Stimulated activated naive CD8-positive, alpha-beta T cell treated with anti-CD3 and anti-CD28 coated beads, Interleukin-15, Interleukin-2, amounts not matched to agents 100 ng/mL and 50 ng/mL, for 24 hours (primary cell): Measurements from ENCODE around the gene CUTA.

Experiments
- H3K27ac Mint-ChIP-seq: one replicate; pipeline ENCODE4 v1.8.0; 2021; ENCODE audit warnings: mild to moderate bottlenecking, mixed read lengths
- H3K27me3 Mint-ChIP-seq: one replicate; pipeline ENCODE4 v1.8.0; 2021; ENCODE audit warnings: mixed read lengths
- H3K36me3 Mint-ChIP-seq: one replicate; pipeline ENCODE4 v1.8.0; 2021; ENCODE audit warnings: low read depth, mixed read lengths
- H3K4me1 Mint-ChIP-seq: one replicate; pipeline ENCODE4 v1.8.0; 2021; ENCODE audit warnings: low read depth, mixed read lengths
- H3K4me3 Mint-ChIP-seq: one replicate; pipeline ENCODE4 v1.8.0; 2021; ENCODE audit warnings: mild to moderate bottlenecking, mixed read lengths
- H3K9me3 Mint-ChIP-seq: one replicate; pipeline ENCODE4 v1.8.0; 2021; ENCODE audit warnings: mixed read lengths

The CUTA gene

GRCh38 chr6:33419580-33420490 is 1.9 kb upstream of the CUTA start, which contains the start of gene SYNGAP1:
TSS of gene SYNGAP1 (plus strand) at chr6:33420065. CDS start at chr6:33420265, 200 bp downstream.
- H3K4me1 Mint-ChIP-seq, result peaks cover 66% of the 10 kb centered on the region
- H3K27me3 Mint-ChIP-seq, result no peaks in the 10 kb centered on the region
- H3K36me3 Mint-ChIP-seq, result peaks cover 22% of the 10 kb centered on the region
- H3K4me3 Mint-ChIP-seq, result peak within 1 kb of the TSS; percentile 96
- peak within 1 kb of the TSS; percentile 100 for H3K27ac Mint-ChIP-seq
- H3K9me3 Mint-ChIP-seq, result no peaks in the 10 kb centered on the region

GRCh38 chr6:33418690-33419291 is 884 bp upstream of the CUTA start:
- Mint-ChIP-seq H3K4me3 (peak overlapping the region; percentile 96), H3K27ac (peak overlapping the region; percentile 100), H3K9me3 (no peaks in the 10 kb centered on the region), H3K4me1 (peaks cover 64% of the 10 kb centered on the region), H3K36me3 (peaks cover 23% of the 10 kb centered on the region), H3K27me3 (no peaks in the 10 kb centered on the region)

GRCh38 chr6:33417128-33417902 is 592 bp downstream of the CUTA start:
- Mint-ChIP-seq H3K9me3 (no peaks in the 10 kb centered on the region), H3K4me3 (peak overlapping the region; percentile 96), H3K27ac (peak overlapping the region; percentile 100), H3K36me3 (peaks cover 33% of the 10 kb centered on the region), H3K4me1 (peaks cover 73% of the 10 kb centered on the region), H3K27me3 (no peaks in the 10 kb centered on the region)

GRCh38 chr6:33416386-33417127 is 1.4 kb downstream of the CUTA start:
- Mint-ChIP-seq H3K4me1 (peaks cover 77% of the 10 kb centered on the region), H3K36me3 (peaks cover 35% of the 10 kb centered on the region), H3K4me3 (peak overlapping the region; percentile 96), H3K27me3 (no peaks in the 10 kb centered on the region), H3K9me3 (no peaks in the 10 kb centered on the region), H3K27ac (peak overlapping the region; percentile 100)

GRCh38 chr6:33415831-33416230 is 2.1 kb downstream of the CUTA start:
- Mint-ChIP-seq H3K27me3 (no peaks in the 10 kb centered on the region), H3K36me3 (peaks cover 35% of the 10 kb centered on the region), H3K27ac (peak overlapping the region; percentile 69), H3K4me1 (peaks cover 74% of the 10 kb centered on the region), H3K9me3 (no peaks in the 10 kb centered on the region), H3K4me3 (peak overlapping the region; percentile 96)

GRCh38 chr6:33414592-33415271 is 3.2 kb downstream of the CUTA start:
- peaks cover 35% of the 10 kb centered on the region for H3K36me3 Mint-ChIP-seq
- no peaks in the 10 kb centered on the region for H3K27me3 Mint-ChIP-seq
- no peaks in the 10 kb centered on the region for H3K9me3 Mint-ChIP-seq
- H3K27ac Mint-ChIP-seq, result peak overlapping the region; percentile 10
- H3K4me1 Mint-ChIP-seq, result peaks cover 76% of the 10 kb centered on the region
- no peak overlapping the region for H3K4me3 Mint-ChIP-seq

- no peak overlapping the region for H3K27ac Mint-ChIP-seq
- peaks cover 45% of the 10 kb centered on the region for H3K36me3 Mint-ChIP-seq
- H3K4me3 Mint-ChIP-seq, result no peak overlapping the region
- no peaks in the 10 kb centered on the region for H3K9me3 Mint-ChIP-seq
- peaks cover 70% of the 10 kb centered on the region for H3K4me1 Mint-ChIP-seq
- no peaks in the 10 kb centered on the region for H3K27me3 Mint-ChIP-seq
These were observed 4.4 kb downstream of the CUTA start for GRCh38 chr6:33413241-33414120.

GRCh38 chr6:33412140-33413009 is 5.5 kb downstream of the CUTA start:
- Mint-ChIP-seq H3K4me1 (peaks cover 66% of the 10 kb centered on the region), H3K27me3 (no peaks in the 10 kb centered on the region), H3K4me3 (peak overlapping the region; percentile 51), H3K9me3 (no peaks in the 10 kb centered on the region), H3K36me3 (peaks cover 54% of the 10 kb centered on the region), H3K27ac (peak overlapping the region; percentile 81)

GRCh38 chr6:33411632-33412005 is 6.3 kb downstream of the CUTA start:
- Mint-ChIP-seq H3K4me3 (peak overlapping the region; percentile 83), H3K9me3 (no peaks in the 10 kb centered on the region), H3K27me3 (no peaks in the 10 kb centered on the region), H3K4me1 (peaks cover 58% of the 10 kb centered on the region), H3K27ac (peak overlapping the region; percentile 72), H3K36me3 (peaks cover 60% of the 10 kb centered on the region)

GRCh38 chr6:33410711-33411631 is 6.9 kb downstream of the CUTA start, which contains the start of gene PHF1:
TSS of gene PHF1 (plus strand) at chr6:33411014. CDS start at chr6:33412264, 1,250 bp downstream.
- Mint-ChIP-seq H3K27me3 (no peaks in the 10 kb centered on the region), H3K27ac (peak within 1 kb of the TSS; percentile 93), H3K4me3 (peak within 1 kb of the TSS; percentile 83), H3K4me1 (peaks cover 52% of the 10 kb centered on the region), H3K9me3 (no peaks in the 10 kb centered on the region), H3K36me3 (peaks cover 60% of the 10 kb centered on the region)

GRCh38 chr6:33410050-33410710 is 7.7 kb downstream of the CUTA start:
- peak overlapping the region; percentile 93 for H3K27ac Mint-ChIP-seq
- peak overlapping the region; percentile 83 for H3K4me3 Mint-ChIP-seq
- peaks cover 61% of the 10 kb centered on the region for H3K36me3 Mint-ChIP-seq
- no peaks in the 10 kb centered on the region for H3K27me3 Mint-ChIP-seq
- no peaks in the 10 kb centered on the region for H3K9me3 Mint-ChIP-seq
- H3K4me1 Mint-ChIP-seq, result peaks cover 44% of the 10 kb centered on the region
